Ascending aorta (tissue), 2 donors: ENCODE data around the gene FRMD4A. TPM values are rescaled to one million over a fixed set of nuclear protein-coding genes. Genes with fewer than 3 reads are reported as not detected.
"Not testable (repeated sequence)": the region's sequence is repeated elsewhere in the genome, so short reads cannot be mapped to it uniquely, and the experiment has no call there.

Experiments
- DNase-seq, 2 donors: peaks; one replicate each; pipeline ENCODE4 v3.0.0-alpha.2; 2019; ENCODE audit warnings: low spot score in 2 of 2
- H3K27ac ChIP-seq, 2 donors: fragments of 200-600 bp; sonication (generic); one replicate each; pipeline ENCODE4 v1.5.1; 2016 to 2017; ENCODE audit warnings: mild to moderate bottlenecking in 1 of 2
- H3K27me3 ChIP-seq: fragments of 200-600 bp; sonication (generic); one replicate; pipeline ENCODE4 v1.5.1; 2017
- H3K36me3 ChIP-seq, 2 donors: fragments of 200-600 bp; sonication (generic); one replicate each; pipeline ENCODE4 v1.5.1; 2016
- H3K4me1 ChIP-seq, 2 donors: fragments of 200-600 bp; sonication (generic); one replicate each; pipeline ENCODE4 v1.5.1; 2016 to 2017; ENCODE audit warnings: mild to moderate bottlenecking in 1 of 2
- H3K4me3 ChIP-seq, 2 donors: fragments of 200-600 bp; sonication (generic); one replicate each; pipeline ENCODE4 v1.5.1; 2016 to 2017; ENCODE audit warnings: mild to moderate bottlenecking in 1 of 2
- H3K9me3 ChIP-seq, 2 donors: fragments of 200-600 bp; sonication (generic); one replicate each; pipeline ENCODE4 v1.5.1; 2016
- intact Hi-C: fragments of 100-400 bp; cut with DNase I; formaldehyde crosslinking; loops from one replicate; pipeline ENCODE4 v1.15.1; 2023
- total RNA-seq: library from RNA; depleted of rRNA; stranded (reverse); fragments of >200 nt; gene quantifications from one replicate; pipeline ENCODE4 v1.1.0, GENCODE V29; 2016
- TF ChIP-seq, protein P1 (sequence below), 3 experiments: fragments of 200-600 bp in 2 of 3; fragments of 450-650 bp in 1 of 3; sonication (generic) in 2 of 3; IDR thresholded peaks; one replicate each; pipeline ENCODE4 v1.5.1; 2016 to 2019; ENCODE audit warnings: antibody characterized with exemption in 3 of 3, mild to moderate bottlenecking in 1 of 3, moderate library complexity in 1 of 3

Gene FRMD4A
- total RNA-seq, 1 donor from 2014 or later: 108 TPM

DNA sequence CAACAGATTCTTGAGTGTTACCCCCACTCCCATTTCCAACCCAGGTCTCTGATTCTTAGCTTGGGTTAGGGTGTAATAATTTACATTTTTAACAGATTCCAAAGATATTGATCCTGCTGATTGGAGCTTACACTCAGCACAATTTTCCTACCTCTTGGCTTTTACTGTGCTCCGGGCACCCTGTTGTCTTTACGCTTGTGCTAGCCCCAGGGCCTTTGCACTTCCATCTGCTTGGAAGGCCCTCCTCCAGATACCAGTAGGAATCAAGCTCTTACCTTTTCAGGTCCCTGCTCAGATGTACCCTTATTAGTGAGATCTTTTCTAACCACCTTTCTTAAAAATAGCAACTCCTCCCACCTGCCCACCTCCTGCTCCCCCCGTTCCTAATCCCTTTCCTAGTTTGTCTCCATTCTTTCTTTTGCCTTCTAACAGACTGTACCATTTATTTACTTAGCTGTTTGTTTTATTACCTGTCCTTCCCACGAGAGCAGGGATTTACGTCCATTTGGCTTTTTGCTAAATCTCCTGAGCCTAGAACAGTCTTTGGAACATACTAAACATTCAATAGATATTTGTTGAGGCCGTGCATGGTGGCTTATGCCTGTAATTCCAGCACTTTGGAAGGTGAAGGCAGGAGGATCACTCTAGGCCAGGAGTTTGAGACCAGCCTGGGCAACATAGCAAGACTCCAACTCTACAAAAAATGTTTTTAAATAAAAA, 427.7 kb downstream of the FRMD4A start:
- H3K4me1 ChIP-seq: no peaks in the 10 kb centered on the region
- no peak overlapping the region for H3K27ac ChIP-seq
- H3K4me3 ChIP-seq: no peak overlapping the region
- DNase-seq: no peak
- TF ChIP-seq, protein P1, sequence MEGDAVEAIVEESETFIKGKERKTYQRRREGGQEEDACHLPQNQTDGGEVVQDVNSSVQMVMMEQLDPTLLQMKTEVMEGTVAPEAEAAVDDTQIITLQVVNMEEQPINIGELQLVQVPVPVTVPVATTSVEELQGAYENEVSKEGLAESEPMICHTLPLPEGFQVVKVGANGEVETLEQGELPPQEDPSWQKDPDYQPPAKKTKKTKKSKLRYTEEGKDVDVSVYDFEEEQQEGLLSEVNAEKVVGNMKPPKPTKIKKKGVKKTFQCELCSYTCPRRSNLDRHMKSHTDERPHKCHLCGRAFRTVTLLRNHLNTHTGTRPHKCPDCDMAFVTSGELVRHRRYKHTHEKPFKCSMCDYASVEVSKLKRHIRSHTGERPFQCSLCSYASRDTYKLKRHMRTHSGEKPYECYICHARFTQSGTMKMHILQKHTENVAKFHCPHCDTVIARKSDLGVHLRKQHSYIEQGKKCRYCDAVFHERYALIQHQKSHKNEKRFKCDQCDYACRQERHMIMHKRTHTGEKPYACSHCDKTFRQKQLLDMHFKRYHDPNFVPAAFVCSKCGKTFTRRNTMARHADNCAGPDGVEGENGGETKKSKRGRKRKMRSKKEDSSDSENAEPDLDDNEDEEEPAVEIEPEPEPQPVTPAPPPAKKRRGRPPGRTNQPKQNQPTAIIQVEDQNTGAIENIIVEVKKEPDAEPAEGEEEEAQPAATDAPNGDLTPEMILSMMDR (IDR thresholded peaks at IDR 0.05): no peak
- H3K27me3 ChIP-seq: no peaks in the 10 kb centered on the region
- no peaks in the 10 kb centered on the region for H3K9me3 ChIP-seq
- H3K36me3 ChIP-seq: no peaks in the 10 kb centered on the region
- intact Hi-C loops: no loop called here

DNA sequence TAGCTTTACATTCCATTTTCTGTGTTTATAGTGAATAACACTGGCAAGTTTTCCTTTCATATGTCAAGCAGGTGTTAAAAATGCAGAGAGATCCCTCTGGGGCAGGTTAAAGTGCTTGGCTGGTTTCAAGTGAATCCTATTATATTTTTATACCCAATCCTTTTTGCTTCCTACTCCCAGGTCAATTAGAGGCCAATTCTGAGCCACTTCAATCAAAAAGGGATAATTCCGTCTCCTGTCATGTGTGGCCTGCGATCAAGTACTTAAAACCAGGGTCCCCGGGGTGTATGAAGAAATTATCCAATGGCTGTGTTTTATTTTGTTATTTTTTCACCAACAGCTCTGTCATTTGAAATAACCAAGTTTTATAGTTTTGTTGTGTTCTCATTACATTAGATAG, 430.8 kb downstream of the FRMD4A start:
- DNase-seq: no peak
- H3K4me3 ChIP-seq: no peak overlapping the region
- H3K4me1 ChIP-seq: no peaks in the 10 kb centered on the region
- H3K36me3 ChIP-seq: no peaks in the 10 kb centered on the region
- no peak overlapping the region for H3K27ac ChIP-seq
- no peaks in the 10 kb centered on the region for H3K27me3 ChIP-seq
- TF ChIP-seq, protein P1 (IDR thresholded peaks at IDR 0.05): no peak
- H3K9me3 ChIP-seq: no peaks in the 10 kb centered on the region
- intact Hi-C loops: no loop called here

DNA sequence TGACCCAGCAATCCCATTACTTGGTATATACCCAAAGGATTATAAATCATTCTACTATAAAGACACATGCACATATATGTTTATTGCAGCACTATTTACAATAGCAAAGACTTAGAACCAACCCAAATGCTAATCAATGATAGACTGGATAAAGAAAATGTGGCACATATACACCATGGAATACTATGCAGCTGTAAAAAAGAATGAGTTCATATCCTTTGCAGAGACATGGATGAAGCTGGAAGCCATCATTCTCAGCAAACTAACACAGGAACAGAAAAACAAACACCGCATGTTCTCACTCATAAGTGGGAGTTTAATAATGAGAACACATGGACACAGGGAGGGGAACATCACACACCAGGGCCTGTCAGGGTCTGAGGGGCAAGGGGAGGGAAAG, 434.6 kb downstream of the FRMD4A start:
- H3K9me3 ChIP-seq, H3K36me3 ChIP-seq, intact Hi-C loops, H3K27ac ChIP-seq, H3K27me3 ChIP-seq, H3K4me3 ChIP-seq, H3K4me1 ChIP-seq: not testable (repeated sequence)
- peak in 1 of 2 donors; percentile 7 for DNase-seq

DNA sequence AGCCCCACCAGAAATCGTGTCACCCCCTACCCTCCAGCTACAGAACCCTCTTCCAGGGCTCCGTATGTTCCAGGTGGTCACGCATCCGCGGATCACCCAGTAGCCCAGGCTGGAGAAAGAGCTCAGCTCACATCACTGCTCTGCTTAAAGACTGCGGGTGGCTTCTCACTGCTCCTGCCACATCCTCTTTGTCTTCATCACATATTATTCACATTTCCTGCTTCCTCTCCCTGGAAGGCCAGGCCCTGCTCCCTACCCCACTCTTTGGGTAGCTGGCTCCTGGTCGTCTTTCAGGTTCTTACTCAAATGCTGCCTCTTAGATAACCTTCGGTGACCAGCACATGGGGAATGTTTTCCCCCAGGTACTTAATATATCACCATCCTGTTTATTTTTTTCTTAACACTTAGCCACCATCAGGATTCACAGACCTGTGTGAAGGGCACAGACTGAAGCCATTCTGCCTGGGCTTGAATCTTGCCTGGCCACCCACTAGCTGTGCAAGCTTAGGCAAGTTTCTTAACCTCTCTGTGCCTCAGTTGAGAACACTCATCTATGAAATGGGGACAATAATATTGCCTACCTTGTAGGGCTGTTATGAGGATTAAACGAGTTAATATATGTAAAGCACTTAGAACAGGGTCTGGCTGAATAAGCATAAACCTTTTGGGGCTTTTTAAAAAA, 436.2 kb downstream of the FRMD4A start:
- TF ChIP-seq, protein P1 (IDR thresholded peaks at IDR 0.05): no peak
- Histone ChIP-seq H3K4me3 (no peak overlapping the region), H3K4me1 (no peaks in the 10 kb centered on the region), H3K9me3 (no peaks in the 10 kb centered on the region), H3K27ac (no peak overlapping the region), H3K27me3 (no peaks in the 10 kb centered on the region), H3K36me3 (no peaks in the 10 kb centered on the region)
- intact Hi-C loops: loop anchor here (5.0 kb wide), 1 partner anchor 63 kb away; no protein-coding TSS in a partner anchor
- peak in 1 of 2 donors; percentile 51 for DNase-seq

DNA sequence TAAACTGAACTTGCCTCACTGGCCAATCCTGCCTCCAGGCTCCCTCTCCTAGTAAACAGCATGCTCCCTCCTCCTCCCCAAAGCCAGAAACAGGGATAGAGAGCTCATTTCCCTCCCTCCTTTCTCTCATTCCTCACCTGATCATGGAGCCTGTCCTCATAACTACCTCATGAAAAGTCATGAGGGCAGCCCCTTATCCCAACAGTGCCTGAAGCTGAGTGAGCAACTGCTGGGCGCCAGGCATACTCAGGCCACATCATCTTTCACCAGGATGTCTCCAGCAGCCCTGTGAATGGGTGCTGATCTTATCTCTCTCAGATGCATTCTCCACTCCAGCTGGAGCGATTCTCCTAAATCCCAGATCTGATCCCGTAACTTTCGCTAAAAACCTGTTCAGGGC, 436.8 kb downstream of the FRMD4A start:
- intact Hi-C loops: loop anchor here (5.0 kb wide), 1 partner anchor 63 kb away; no protein-coding TSS in a partner anchor
- Histone ChIP-seq H3K4me3 (no peak overlapping the region), H3K4me1 (no peaks in the 10 kb centered on the region), H3K9me3 (no peaks in the 10 kb centered on the region), H3K36me3 (no peaks in the 10 kb centered on the region), H3K27ac (no peak overlapping the region), H3K27me3 (no peaks in the 10 kb centered on the region)
- peak in 1 of 2 donors; percentile 13 for DNase-seq
- TF ChIP-seq, protein P1 (IDR thresholded peaks at IDR 0.05): no peak

DNA sequence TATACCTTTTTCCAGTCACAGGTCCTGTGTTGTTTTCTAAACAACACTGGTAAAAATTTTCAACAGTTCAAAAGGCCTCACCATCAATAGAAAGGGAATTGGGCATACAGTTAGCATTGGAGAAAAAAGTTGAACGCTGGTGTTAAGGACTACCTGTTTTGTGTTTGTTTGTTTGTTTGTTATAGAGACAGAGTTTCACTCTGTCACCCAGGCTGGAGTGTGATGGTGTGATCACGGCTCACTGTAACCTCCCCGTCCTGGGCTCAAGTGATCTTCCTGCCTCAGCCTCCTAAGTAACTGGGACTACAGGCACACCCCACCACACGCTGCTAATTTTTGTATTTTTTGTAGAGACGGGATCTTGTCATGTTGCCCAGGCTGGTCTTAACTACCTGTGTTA, 437.9 kb downstream of the FRMD4A start:
- intact Hi-C loops: loop anchor here (5.0 kb wide), 1 partner anchor 64 kb away; no protein-coding TSS in a partner anchor
- TF ChIP-seq, protein P1 (IDR thresholded peaks at IDR 0.05): no peak
- Histone ChIP-seq H3K4me3 (no peak overlapping the region), H3K36me3 (no peaks in the 10 kb centered on the region), H3K27me3 (no peaks in the 10 kb centered on the region), H3K4me1 (peaks cover 0 to 5% of the 10 kb centered on the region in 2 donors), H3K27ac (no peak overlapping the region), H3K9me3 (no peaks in the 10 kb centered on the region)
- DNase-seq: peak in 1 of 2 donors; percentile 37
